Pancreas (tissue), 10 donors: ENCODE results near the gene ME2. TPM values are rescaled to one million over a fixed set of nuclear protein-coding genes. Genes with fewer than 3 reads are reported as not detected.

ENCODE experiments used
- ATAC-seq, 4 donors: fragments of 200-7000 bp; cut with Tn5 transposase; one replicate each; pipeline versions ENCODE4 v1.8.0 to v1.9.1; 2020; ENCODE audit warnings: mild to moderate bottlenecking in 4 of 4, moderate library complexity in 4 of 4
- DNase-seq, 6 donors: peaks; one replicate each; pipeline ENCODE4 v3.0.0-alpha.2; 2020
- FAIRE-seq: peaks from 2 replicates; lab custom pipeline; 2012; peaks lifted over from hg19 to GRCh38; lab: Jason Lieb, UNC
- H3K27ac ChIP-seq, 4 donors: fragments of 200-600 bp; sonication (generic); 1 replicate in 3 of 4; 2 replicates in 1 of 4; pipeline versions ENCODE4 v1.5.0 to v1.8.0; 2020
- H3K27me3 ChIP-seq, 4 donors: fragments of 200-600 bp; one replicate each; pipeline ENCODE4 v1.8.0; 2021
- H3K36me3 ChIP-seq, 3 donors: fragments of 200-600 bp; sonication (generic) in 1 of 3; one replicate each; pipeline versions ENCODE4 v1.5.0 to v1.8.0; 2020 to 2021
- H3K4me1 ChIP-seq, 3 donors: fragments of 200-600 bp; one replicate each; pipeline ENCODE4 v1.8.0; 2021
- H3K4me3 ChIP-seq, 4 donors: fragments of 200-600 bp; sonication (generic) in 2 of 4; one replicate each; pipeline versions ENCODE4 v1.5.0 to v1.8.0; 2020 to 2021
- H3K9me3 ChIP-seq, 4 donors: fragments of 200-600 bp; one replicate each; pipeline ENCODE4 v1.8.0; 2021
- CTCF ChIP-seq, 4 donors: fragments of 200-600 bp; sonication (generic) in 3 of 4; IDR thresholded peaks; one replicate each; pipeline versions ENCODE4 v1.5.0 to v1.8.0; 2021; ENCODE audit warnings: antibody characterized with exemption in 4 of 4
- WGBS, 2 donors: extraction: QIAGEN DNeasy Blood & Tissue Kit; methylation state at CpG; one replicate each; pipeline ENCODE4 v1.1.7; 2013; 5-methylcytosine and 5-hydroxymethylcytosine counted together
- intact Hi-C, 3 donors: fragments of 100-400 bp; cut with DNase I; formaldehyde crosslinking; loops; one replicate each; pipeline versions ENCODE4 v1.11.1 to v1.14.2; 2022
- polyA plus RNA-seq, 2 donors: library from polyadenylated mRNA; stranded (reverse); fragments of 200-250 nt; gene quantifications; one replicate each; pipeline ENCODE4 v1.2.3, GENCODE V29; 2013
- total RNA-seq, 6 donors: library from RNA; stranded (reverse); fragmentation: NEBNext Ultra II Directional in 4 of 6; extraction: Animal tissue kit (Norgen Biotek cat#: 25700) in 4 of 6; gene quantifications; one replicate each; pipeline versions ENCODE4 v1.2.1 to v1.2.4, GENCODE V29; 2021 to 2023
- donor health status: healthy with polysubstance abuse.
- donor health status: DM: no; HTN: no; CAD: no; lungs with moderate emphysema.
- donor health status: DM: no; HTN: no; CAD: no.
- donor health status: control.
- donor health status: control.
- donor health status: Bipolar disorder and iron deficiency.
- donor health status: DM: yes; HTN: yes; CAD: no.
- donor health status: DM: no; HTN: no; CAD: no.
- donor health status: DM: no; HTN: no; CAD: no.
- donor health status: DM: yes; HTN: yes; CAD: no.

Gene ME2
- total and polyA plus RNA-seq, 8 donors = 9.9 to 22.1 (median 17.6) TPM

DNA sequence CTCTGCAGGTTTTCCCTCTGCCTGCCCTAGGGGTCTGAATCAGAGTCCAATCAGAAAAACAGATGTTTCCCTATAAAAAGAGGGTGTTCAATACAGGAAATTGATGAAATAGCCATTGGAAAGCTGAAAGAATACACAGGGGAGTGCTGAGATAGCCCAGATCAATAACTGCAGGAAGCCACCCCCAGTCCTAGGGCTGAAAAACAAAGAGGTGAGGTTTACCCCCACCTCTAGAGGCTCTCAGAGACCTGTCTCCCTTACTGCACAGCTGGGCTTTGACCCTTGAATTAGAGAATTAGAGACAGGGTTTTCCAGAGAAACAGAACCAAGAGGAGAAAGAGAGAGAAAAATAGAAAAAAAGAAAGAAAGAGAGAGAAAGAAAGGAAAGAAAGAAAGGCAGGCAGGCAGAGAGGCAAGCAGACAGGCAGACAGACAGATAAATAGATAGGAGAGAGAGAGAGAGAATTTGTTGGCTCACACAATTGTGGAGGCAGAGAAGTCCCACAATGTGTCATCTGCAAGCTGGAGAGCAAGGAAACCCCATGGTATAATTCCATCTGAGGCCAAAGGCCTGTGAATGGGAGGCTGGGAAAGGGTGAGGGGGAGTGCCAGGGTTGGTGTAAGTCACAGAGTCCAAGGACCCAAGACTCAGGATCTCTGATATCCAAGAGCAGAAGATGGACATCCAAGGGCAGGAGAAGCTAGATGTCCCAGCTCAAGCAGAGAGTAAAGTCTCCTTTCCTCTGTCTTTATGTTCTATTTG is 18.9 kb upstream of the ME2 start:
- ATAC-seq (no peak), FAIRE-seq (no peak)

DNA sequence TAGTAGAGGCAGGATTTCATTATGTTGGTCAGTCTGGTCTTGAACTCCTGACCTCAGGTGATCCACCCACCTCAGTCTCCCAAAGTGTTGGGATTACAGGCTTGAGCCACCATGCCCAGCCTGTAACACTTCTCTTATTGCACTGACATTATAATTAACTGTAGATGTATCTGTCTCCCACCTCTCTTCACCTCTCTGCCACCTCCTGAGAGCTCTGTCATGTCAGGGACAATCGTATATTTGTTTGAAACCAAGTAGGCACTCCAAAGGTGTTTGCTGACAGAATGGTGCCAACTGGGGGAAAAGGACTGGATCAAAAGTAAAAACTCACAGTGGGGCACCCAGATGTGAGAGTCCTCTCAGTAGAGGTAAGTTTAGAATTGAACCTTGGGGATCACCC is 17.3 kb upstream of the ME2 start:
- Histone ChIP-seq H3K27ac (no peak overlapping the region), H3K36me3 (no peaks in the 10 kb centered on the region), H3K4me3 (no peak overlapping the region), H3K4me1 (peaks cover 0 to 5% (median 0%) of the 10 kb centered on the region in 3 donors), H3K27me3 (no peaks in the 10 kb centered on the region), H3K9me3 (no peaks in the 10 kb centered on the region)
- intact Hi-C loops = no loop called here
- DNase-seq = no peak
- WGBS, 2 donors = 89 to 96% methylated on average over 1 of the region's 1 CpG
- ATAC-seq = no peak
- no peak for TF ChIP-seq CTCF (IDR thresholded peaks at IDR 0.05)
- no peak for FAIRE-seq

More for the DNA sequence above, 18.9 kb upstream of the ME2 start:
- Histone ChIP-seq H3K27ac (no peak overlapping the region), H3K4me3 (no peak overlapping the region), H3K36me3 (no peaks in the 10 kb centered on the region), H3K27me3 (no peaks in the 10 kb centered on the region), H3K9me3 (no peaks in the 10 kb centered on the region), H3K4me1 (peaks cover 0 to 5% (median 0%) of the 10 kb centered on the region in 3 donors)
- intact Hi-C loops = no loop called here
- TF ChIP-seq CTCF (IDR thresholded peaks at IDR 0.05) = no peak
- no peak for DNase-seq

DNA sequence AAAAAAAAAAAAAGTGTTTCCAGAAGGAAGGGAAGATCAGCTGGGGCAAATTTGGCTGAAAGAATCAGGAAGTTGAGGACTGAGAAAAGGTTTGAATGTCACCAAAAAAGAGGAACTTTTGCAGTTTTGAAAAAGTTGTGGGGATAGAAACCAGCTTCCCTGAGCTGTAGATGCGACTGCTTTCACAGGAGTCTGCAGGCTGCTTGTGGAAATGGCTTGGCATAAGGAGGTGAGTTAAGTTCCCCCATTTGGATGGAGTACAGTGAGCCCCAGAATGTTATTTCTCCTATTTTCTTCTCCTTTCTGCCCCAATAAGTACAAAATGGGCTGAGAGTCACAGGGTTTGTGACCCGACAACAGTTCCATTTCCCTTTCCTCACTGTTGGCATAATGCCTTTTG is 16.5 kb upstream of the ME2 start:
- 85 to 89% methylated on average over 2 of the region's 2 CpGs for WGBS, 2 donors
- H3K27ac ChIP-seq = no peak overlapping the region

GRCh38 chr18:50863840-50864375 is 15.0 kb upstream of the ME2 start:
- no peak for TF ChIP-seq CTCF (IDR thresholded peaks at IDR 0.05)
- Histone ChIP-seq H3K4me3 (no peak overlapping the region), H3K27me3 (no peaks in the 10 kb centered on the region), H3K9me3 (no peaks in the 10 kb centered on the region), H3K4me1 (peaks cover 0 to 5% (median 0%) of the 10 kb centered on the region in 3 donors), H3K27ac (no peak overlapping the region), H3K36me3 (no peaks in the 10 kb centered on the region)
- intact Hi-C loops = no loop called here
- DNase-seq = no peak
- FAIRE-seq = no peak
- 30% methylated on average over 4 of the region's 4 CpGs for WGBS, 2 donors
- no peak for ATAC-seq

More for the DNA sequence above, 16.5 kb upstream of the ME2 start:
- ATAC-seq (peak in 2 of 4 donors; percentile 38 to 64), DNase-seq (no peak), FAIRE-seq (no peak)
- no peaks in the 10 kb centered on the region for H3K9me3 ChIP-seq
- H3K36me3 ChIP-seq = no peaks in the 10 kb centered on the region
- no peak for TF ChIP-seq CTCF (IDR thresholded peaks at IDR 0.05)
- no peaks in the 10 kb centered on the region for H3K27me3 ChIP-seq
- peaks cover 0 to 5% (median 0%) of the 10 kb centered on the region in 3 donors for H3K4me1 ChIP-seq
- H3K4me3 ChIP-seq = no peak overlapping the region
- intact Hi-C loops = no loop called here

DNA sequence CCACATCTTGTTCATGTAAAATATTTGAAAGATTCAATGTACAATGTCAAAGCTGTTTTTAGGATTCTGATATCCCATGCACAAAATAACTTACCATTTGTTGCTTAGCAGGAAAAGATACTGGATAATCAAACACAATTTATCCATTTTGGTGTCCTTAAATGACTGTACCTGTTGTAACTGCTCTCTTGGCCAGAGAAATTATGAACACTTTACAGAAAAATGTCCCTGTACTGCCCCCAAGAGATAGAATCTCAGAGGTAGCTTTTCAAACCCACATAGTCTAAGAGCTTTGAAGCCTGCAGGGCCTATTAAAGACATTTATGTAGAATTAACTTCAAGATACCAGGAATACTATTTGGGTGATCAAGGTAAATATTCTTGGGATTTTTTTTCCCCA is 12.2 kb upstream of the ME2 start:
- intact Hi-C loops = no loop called here
- Histone ChIP-seq H3K27me3 (no peaks in the 10 kb centered on the region), H3K4me3 (no peak overlapping the region), H3K27ac (no peak overlapping the region), H3K36me3 (no peaks in the 10 kb centered on the region), H3K4me1 (peaks cover 0 to 5% (median 0%) of the 10 kb centered on the region in 3 donors), H3K9me3 (no peaks in the 10 kb centered on the region)
- DNase-seq (no peak), ATAC-seq (peak; percentile 60 to 81 (median 74)), FAIRE-seq (no peak)
- no peak for TF ChIP-seq CTCF (IDR thresholded peaks at IDR 0.05)
